ENCODE results near the gene TIGD6.

The TIGD6 gene

GRCh38 chr5:150015415-150015814 lies 15.0 kb upstream of the TIGD6 start:
- DNase-seq = no peak

- DNase-seq = no peak
These were observed 14.0 kb upstream of the TIGD6 start for GRCh38 chr5:150014456-150014855.

- DNase-seq = no peak
These were observed 13.5 kb upstream of the TIGD6 start for GRCh38 chr5:150013931-150014330.

GRCh38 chr5:150009671-150010387 lies 9.4 kb upstream of the TIGD6 start:
- no peak for DNase-seq

- no peak for DNase-seq
These were observed 6.6 kb upstream of the TIGD6 start for GRCh38 chr5:150007050-150007449.

GRCh38 chr5:150006318-150006717 lies 5.9 kb upstream of the TIGD6 start:
- DNase-seq = no peak

GRCh38 chr5:150001660-150002486 lies 1.4 kb upstream of the TIGD6 start:
- DNase-seq = no peak

- no peak for DNase-seq
These were observed 671 bp upstream of the TIGD6 start for GRCh38 chr5:150000990-150001659.

- DNase-seq = no peak
These were observed 593 bp downstream of the TIGD6 start for GRCh38 chr5:149999866-150000255.

- no peak for DNase-seq
These were observed 1.1 kb downstream of the TIGD6 start for GRCh38 chr5:149999359-149999758.

- DNase-seq = no peak
These were observed 2.2 kb downstream of the TIGD6 start for GRCh38 chr5:149998281-149998680.

- no peak for DNase-seq
These were observed 4.1 kb downstream of the TIGD6 start for GRCh38 chr5:149996205-149996890.

GRCh38 chr5:149995385-149996204 lies 4.9 kb downstream of the TIGD6 start:
- no peak for DNase-seq

- DNase-seq = no peak
These were observed 7.0 kb downstream of the TIGD6 start for GRCh38 chr5:149993471-149993870.

- no peak for DNase-seq
These were observed 9.7 kb downstream of the TIGD6 start for GRCh38 chr5:149990518-149991376.

- no peak for DNase-seq
These were observed 12.3 kb downstream of the TIGD6 start for GRCh38 chr5:149988126-149988525.

GRCh38 chr5:149982505-149982904 lies 17.9 kb downstream of the TIGD6 start:
- no peak for DNase-seq

- DNase-seq = no peak
These were observed 19.2 kb downstream of the TIGD6 start for GRCh38 chr5:149981206-149981605.

- DNase-seq = no peak
These were observed 20.6 kb downstream of the TIGD6 start for GRCh38 chr5:149979896-149980295.

GRCh38 chr5:149975409-149975808 lies 25.0 kb downstream of the TIGD6 start:
- DNase-seq = no peak
